Neuron (in vitro differentiated cells): ENCODE data around the gene TIMP2.

Experiments
- H2AFZ ChIP-seq: one replicate; pipeline ENCODE4 v1.6.1; 2013; ENCODE audit warnings: low read depth, mild to moderate bottlenecking, inconsistent platforms, low read length, moderate library complexity
- H3K27me3 ChIP-seq: one replicate; pipeline ENCODE4 v1.6.1; 2013; ENCODE audit warnings: low read length; ENCODE audit not compliant: insufficient read depth
- H3K36me3 ChIP-seq: one replicate; pipeline ENCODE4 v1.6.1; 2013; ENCODE audit warnings: low read length; ENCODE audit not compliant: insufficient read depth
- H3K4me1 ChIP-seq: one replicate; pipeline ENCODE4 v1.6.1; 2013; ENCODE audit warnings: low read length; ENCODE audit not compliant: insufficient read depth
- H3K4me3 ChIP-seq: 2 replicates; pipeline ENCODE4 v1.5.1; 2013; ENCODE audit warnings: mild to moderate bottlenecking, low read length, moderate library complexity
- H3K9me3 ChIP-seq: one replicate; pipeline ENCODE4 v1.6.1; 2013; ENCODE audit warnings: low read length

The TIMP2 gene, protein sequence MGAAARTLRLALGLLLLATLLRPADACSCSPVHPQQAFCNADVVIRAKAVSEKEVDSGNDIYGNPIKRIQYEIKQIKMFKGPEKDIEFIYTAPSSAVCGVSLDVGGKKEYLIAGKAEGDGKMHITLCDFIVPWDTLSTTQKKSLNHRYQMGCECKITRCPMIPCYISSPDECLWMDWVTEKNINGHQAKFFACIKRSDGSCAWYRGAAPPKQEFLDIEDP

DNA sequence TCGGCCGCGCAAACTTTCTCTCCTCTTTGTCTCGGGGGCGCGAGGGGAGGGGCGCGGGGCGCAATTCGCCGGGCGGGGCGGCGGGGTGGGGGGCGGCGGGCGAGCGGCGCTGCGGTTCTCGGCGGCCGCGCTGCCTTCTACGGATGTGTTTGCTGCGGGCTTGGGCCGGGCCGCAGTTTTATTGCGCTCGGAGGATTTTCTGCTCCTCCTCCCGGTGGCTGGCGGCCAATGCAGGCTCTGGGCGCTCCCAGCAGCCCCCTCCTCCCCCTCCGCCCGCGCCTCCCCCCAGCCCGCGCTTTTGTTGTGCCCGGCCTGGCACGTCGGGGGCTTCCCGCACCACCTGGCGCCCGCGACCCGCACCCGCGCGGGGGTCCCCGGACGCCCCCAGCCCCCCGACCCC is at the start of gene TIMP2:
Gene TIMP2 (minus strand): TSS at position 154 of the 400 bp plus-strand sequence. CDS start 299 bp downstream, outside the sequence.
- H3K36me3 ChIP-seq, result no peaks in the 10 kb centered on the region
- H3K4me1 ChIP-seq, result peaks cover 36% of the 10 kb centered on the region
- peak within 1 kb of the TSS; percentile 51 for H2AFZ ChIP-seq

DNA sequence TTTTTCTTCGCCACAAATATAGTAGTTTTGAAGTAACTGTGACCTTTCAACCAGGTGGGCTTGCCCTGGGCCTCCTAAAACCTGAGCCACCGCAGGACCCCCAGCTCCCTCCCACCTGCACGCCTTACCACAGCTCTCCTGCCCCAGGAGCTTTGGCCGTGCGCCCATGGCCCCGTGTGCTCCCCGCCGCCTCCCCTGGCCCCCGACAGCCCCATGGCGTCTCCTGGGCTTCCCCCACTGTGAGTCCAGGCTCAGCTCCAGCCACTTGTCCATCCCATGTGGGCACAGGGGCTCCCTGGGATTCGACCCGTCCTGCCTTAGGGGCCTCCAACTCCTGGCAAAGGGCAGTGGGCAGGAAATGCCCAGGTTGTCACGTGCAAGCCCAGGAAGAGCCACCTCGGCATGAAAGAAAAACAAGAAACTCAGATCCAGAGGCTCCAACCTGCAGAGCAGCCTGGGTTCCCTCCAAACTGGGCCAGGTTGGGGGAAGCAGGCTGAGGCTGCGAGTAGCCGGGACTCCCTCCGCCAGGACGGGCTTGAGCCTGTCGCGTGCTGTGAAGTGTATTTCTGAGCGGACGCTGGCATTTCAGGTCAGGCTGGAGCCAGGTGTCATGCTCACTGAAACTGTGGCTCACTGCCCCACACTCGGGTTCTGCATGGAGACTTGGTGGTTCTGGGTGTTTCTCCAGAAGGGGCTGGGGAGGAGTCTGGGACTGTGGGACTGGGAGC is 48.8 kb upstream of the TIMP2 start:
- Histone ChIP-seq H3K4me3 (no peak overlapping the region), H3K36me3 (no peaks in the 10 kb centered on the region), H2AFZ (no peak overlapping the region), H3K27me3 (no peaks in the 10 kb centered on the region), H3K4me1 (peaks cover 15% of the 10 kb centered on the region), H3K9me3 (no peaks in the 10 kb centered on the region)

More for the DNA sequence above, at the start of gene TIMP2:
- Histone ChIP-seq H3K9me3 (no peaks in the 10 kb centered on the region), H3K4me3 (peak within 1 kb of the TSS; percentile 60), H3K27me3 (no peaks in the 10 kb centered on the region)

DNA sequence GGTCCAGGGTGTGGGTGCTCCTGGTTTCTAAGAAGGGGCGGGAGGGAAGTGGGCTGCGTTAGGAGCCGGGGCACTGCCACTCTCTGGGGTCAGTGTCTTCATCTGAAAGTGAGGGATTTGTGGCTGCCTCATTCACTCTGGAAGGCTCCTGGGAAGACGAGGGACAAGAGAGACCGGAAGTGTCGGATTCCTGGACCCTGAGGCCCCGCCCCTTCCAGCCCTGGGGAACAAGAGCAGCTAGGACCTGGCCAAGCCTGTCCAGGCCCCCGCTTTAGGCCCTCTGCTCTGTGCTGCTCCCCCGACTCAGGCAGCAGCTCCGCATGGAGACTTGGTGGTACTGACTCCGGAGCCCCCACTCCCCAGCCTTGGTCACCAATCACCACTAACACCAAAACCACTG is 48.0 kb upstream of the TIMP2 start:
- Histone ChIP-seq H3K4me1 (peaks cover 15% of the 10 kb centered on the region), H3K36me3 (no peaks in the 10 kb centered on the region), H3K4me3 (no peak overlapping the region), H3K9me3 (no peaks in the 10 kb centered on the region), H3K27me3 (no peaks in the 10 kb centered on the region), H2AFZ (no peak overlapping the region)

DNA sequence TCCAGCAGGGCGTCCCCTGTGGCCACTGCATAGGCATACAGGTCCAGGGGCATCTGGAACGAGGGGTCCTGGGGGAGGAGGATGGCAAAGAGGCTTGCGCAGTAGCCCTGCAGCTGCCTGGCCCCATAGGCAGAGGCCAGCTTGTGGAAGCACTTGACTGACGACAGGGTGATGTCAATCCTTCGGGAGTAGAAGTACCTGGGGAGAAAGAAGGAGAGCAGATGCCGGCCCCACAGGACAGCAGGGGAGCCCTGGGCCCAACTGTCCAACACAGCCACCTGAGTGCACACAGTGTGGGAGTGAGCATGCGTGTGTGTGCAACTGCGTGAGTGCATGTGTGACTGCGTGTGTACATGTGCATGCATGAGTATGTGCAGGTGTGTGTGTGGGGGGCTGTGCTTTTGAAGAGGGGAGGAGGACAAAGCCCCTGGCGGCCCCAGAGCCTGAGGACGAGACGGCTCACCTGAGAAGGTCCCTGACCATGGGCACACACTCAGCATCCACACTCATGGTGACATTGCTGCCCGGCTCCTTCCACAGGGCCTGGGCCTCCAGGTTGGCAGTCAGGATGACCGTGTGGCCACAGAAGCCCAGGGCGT is 47.4 kb upstream of the TIMP2 start:
- H3K4me1 ChIP-seq, result peaks cover 12% of the 10 kb centered on the region
- H2AFZ ChIP-seq, result no peak overlapping the region
- no peaks in the 10 kb centered on the region for H3K27me3 ChIP-seq
- H3K4me3 ChIP-seq, result no peak overlapping the region
- H3K9me3 ChIP-seq, result no peaks in the 10 kb centered on the region
- H3K36me3 ChIP-seq, result no peaks in the 10 kb centered on the region

DNA sequence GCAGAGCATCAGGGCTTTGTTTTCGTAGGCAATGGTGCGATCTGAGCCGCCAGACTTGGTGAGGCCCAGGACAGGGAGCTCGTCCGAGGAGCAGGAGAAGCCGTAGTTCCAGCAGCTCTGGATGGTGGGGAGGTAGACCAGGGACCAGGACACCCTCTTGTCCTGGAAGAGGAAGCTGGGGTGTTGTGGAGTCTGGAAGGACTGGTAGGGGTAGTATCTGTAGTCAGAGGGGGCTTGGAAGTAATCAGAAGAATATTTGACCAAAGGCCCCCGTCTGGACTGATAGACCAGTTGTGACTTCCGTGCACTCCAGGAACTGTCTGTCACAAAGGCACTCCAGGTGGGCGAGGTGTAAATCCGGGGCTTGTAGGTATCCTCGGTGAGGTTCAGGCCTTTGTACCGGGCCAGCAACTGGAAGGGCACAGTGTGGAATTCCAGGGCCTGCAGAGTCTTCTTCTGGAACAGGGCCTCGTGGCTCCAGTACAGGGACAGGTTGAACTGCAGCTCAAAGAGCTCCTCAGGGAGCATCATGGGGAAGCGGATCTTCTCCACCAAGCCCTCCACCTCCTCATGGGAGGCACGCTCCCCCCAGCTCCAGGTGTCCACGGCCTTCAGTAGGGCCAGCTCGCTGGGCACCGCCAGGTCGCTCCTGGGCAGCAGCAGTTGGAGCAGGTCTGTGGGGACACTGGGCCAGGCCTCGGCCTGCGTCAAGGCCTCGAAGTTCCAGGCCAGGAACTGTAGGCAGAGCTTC is 46.7 kb upstream of the TIMP2 start:
- H3K4me1 ChIP-seq, result peaks cover 11% of the 10 kb centered on the region
- H3K4me3 ChIP-seq, result no peak overlapping the region
- no peaks in the 10 kb centered on the region for H3K9me3 ChIP-seq
- H3K36me3 ChIP-seq, result no peaks in the 10 kb centered on the region
- H2AFZ ChIP-seq, result no peak overlapping the region
- H3K27me3 ChIP-seq, result no peaks in the 10 kb centered on the region

DNA sequence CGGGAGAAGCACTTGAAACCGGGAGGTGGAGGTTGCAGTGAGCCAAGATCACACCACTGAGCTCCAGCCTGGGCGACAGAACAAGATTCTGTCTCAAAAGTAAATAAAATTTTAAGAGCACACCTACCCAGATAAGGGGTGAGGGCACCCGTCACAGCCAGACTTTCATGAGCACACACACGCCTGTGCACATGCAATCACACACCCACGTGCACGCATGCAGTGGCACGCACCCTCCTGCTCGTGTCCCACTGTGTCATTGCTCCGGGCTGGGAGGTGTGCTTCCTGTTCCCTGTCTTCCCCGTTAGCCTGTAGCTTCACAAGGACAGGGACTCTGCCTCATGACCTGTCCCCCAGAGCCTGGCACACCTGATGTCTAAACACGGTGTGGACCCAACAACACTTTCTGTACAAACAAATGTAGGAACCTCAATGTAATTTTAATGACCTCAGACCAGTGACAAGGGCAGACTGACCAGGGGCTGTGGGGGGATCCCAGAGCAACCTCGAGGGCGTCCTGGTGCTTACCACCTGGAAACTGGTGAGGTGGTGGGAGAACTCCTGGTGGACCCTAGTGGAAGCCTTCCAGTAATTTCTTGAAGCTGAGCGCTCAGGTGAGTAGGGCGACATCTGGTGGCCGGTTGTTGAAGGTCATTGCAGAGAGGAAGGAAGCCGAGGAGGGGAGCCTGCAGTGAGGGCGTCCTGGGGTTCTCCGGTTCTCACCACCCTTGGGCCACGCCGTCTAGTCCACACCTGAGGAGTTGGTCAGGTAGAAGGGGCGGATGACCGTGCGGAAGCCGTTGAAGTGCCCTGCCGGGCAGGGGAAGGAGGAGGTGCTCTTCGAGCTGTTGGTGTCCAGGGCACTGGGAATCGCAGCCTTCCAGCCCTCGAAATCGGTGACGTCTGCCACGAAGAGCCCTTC is 45.9 kb upstream of the TIMP2 start:
- Histone ChIP-seq H3K36me3 (no peaks in the 10 kb centered on the region), H3K4me3 (no peak overlapping the region), H2AFZ (no peak overlapping the region), H3K27me3 (no peaks in the 10 kb centered on the region), H3K4me1 (peaks cover 11% of the 10 kb centered on the region), H3K9me3 (no peaks in the 10 kb centered on the region)

DNA sequence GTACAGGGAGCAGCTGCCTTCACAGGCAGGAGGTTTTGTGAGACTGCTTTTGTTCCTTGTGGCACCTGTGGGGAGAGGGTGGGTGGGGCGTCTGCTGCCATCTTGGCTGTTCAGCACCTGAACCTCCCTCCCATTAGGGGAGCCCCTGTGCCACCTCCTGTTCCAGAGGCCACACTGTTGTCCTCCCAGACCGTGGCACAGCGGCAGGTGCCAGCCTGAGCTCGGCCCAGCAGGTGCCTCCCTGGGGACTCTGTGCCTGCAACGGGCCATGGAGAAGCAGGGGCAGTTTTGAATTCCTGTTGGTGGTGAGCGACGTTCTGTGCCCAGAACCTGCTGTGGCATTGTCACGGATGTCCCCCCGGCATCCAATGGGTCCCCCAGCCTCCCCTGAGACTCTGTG is 44.7 kb upstream of the TIMP2 start:
- no peaks in the 10 kb centered on the region for H3K27me3 ChIP-seq
- no peak overlapping the region for H3K4me3 ChIP-seq
- no peaks in the 10 kb centered on the region for H3K9me3 ChIP-seq
- H3K36me3 ChIP-seq, result no peaks in the 10 kb centered on the region
- H3K4me1 ChIP-seq, result peaks cover 7% of the 10 kb centered on the region
- H2AFZ ChIP-seq, result no peak overlapping the region

DNA sequence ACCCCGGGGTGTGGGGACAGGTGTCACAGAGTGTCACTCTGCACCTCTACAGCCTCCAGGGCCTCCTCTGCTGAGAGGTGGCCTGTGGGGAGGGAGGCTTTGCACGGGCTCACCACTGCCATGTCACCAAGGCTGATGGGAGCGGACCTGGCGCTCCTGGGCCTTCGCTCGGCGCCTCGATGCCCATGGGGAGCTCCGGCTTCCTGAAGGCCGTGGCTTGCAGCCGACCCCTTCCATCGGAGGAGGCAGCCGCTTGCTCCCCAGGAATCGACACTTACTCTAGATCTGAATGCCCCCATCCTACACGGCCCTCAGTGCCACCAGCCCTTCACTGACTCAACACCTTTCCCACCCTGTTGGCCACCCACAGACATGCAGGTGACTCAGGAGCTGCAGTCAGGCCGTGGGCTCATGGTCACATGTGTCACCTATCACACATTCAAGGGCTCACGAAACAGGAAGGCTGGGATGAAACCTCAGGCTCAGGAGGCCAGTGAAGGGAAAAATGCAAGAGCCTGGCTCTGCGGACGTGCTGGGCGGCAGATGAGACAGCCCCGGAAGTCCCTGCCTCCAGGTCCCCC is 42.7 kb upstream of the TIMP2 start:
- no peaks in the 10 kb centered on the region for H3K9me3 ChIP-seq
- H3K4me3 ChIP-seq, result no peak overlapping the region
- H2AFZ ChIP-seq, result no peak overlapping the region
- no peaks in the 10 kb centered on the region for H3K36me3 ChIP-seq
- H3K4me1 ChIP-seq, result no peaks in the 10 kb centered on the region
- no peaks in the 10 kb centered on the region for H3K27me3 ChIP-seq

DNA sequence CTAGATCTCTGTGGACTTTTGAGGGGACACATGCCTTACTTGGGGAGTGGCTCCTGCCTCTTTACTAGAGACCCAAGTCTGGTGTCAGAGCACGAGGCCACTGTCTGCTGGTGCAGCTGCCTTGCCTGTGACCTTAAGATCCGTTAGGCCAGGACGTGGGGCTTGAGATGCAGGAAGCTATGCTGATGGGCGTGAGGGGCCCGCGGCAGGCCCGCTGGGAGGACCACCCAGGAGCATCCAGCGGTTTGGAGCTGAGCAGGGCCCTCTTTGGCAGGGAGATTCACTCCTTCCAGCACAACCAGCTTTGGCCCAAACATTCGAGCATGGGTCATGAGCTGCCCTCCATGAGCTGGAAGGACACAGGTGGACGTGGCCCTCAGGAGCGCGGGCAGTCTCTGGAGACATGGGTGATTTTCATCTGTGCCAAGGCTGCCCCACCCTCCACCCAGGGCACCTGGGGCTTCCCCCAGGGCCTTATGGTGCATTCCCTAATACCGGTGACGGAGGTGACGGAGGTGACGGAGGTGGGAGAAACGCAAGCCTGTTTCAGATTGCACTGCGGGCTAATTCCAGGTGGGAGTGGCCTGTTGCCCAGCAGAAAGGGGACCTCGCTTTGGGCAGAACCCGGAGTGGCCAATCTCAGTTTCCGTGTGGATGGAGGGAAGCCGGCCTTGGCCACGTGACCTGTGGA is 41.9 kb upstream of the TIMP2 start:
- Histone ChIP-seq H3K4me1 (peaks cover 3% of the 10 kb centered on the region), H3K4me3 (no peak overlapping the region), H3K9me3 (no peaks in the 10 kb centered on the region), H2AFZ (no peak overlapping the region), H3K36me3 (no peaks in the 10 kb centered on the region), H3K27me3 (no peaks in the 10 kb centered on the region)

DNA sequence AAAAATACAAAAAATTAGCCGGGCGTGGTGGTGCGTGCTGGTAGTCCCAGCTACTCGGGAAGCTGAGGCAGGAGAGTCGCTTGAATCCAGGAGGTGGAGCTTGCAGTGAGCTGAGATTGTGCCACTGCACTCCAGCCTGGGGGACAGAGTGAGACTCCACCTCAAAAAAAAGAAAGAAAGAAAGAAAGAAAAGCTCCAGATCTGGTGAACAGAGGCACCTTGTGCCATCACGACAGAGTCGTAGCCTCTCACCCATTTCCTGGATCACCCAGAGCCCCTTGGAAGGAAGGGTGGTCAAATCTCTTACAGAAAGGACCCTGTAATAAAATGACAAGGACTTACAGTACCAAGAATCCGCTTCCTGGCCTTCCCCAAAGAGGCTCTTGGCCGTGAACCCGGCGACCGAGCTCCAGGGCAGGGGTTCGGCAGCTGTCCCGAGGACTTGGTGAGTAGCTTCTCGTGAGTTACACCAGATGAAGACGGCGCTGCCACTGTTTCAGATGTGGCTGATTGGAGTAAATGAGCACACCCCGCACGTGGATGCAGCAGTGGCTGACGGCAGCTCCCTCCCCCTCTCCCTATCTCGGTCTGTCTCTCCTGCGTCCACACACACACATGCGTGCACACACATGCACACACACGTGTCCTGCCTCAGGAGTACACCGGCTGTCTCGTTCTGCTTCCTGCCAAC is 41.1 kb upstream of the TIMP2 start:
- no peaks in the 10 kb centered on the region for H3K9me3 ChIP-seq
- H3K27me3 ChIP-seq, result no peaks in the 10 kb centered on the region
- H2AFZ ChIP-seq, result no peak overlapping the region
- H3K4me3 ChIP-seq, result no peak overlapping the region
- peaks cover 4% of the 10 kb centered on the region for H3K4me1 ChIP-seq
- H3K36me3 ChIP-seq, result no peaks in the 10 kb centered on the region

DNA sequence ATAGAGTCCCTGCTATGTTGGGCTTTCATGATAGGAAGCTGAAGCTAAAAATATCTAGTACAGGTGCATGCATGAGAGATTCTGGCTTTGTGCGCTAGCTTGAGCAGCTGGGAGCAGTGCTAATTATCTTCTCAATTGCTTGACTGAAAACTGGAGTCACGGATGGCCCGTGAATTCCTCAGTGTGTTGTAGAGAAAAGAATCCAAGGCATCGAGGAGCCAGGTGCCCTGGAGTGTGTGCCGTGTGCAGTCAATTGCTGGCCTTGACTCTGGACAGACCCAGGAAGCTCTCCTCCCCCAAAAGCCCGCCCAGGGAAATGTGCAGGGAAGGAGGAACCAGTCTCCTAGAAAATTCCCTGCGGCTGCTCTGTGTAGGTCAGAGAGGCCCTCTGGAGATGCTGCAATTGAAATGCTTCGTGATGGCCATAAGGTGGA is 40.3 kb upstream of the TIMP2 start:
- Histone ChIP-seq H3K36me3 (no peaks in the 10 kb centered on the region), H2AFZ (no peak overlapping the region), H3K4me1 (peaks cover 4% of the 10 kb centered on the region), H3K4me3 (no peak overlapping the region), H3K27me3 (no peaks in the 10 kb centered on the region), H3K9me3 (no peaks in the 10 kb centered on the region)
